Activated naive CD4-positive, alpha-beta T cell treated with anti-CD3 and anti-CD28 coated beads, Interleukin-2, amount 10 ng/mL, durations not matched to agents 7 days and 5 days (primary cell): Measurements from ENCODE around the gene SMIM23.

Experiments used
- CTCF ChIA-PET: fragments of 350-600 bp; sonication (Branson Sonifier 250); formaldehyde crosslinking; loops from one replicate; lab custom pipeline; 2021; ENCODE audit warnings: antibody characterized with exemption; lab: Charles Lee
- DNase-seq: peaks from one replicate; pipeline ENCODE4 v3.0.0-alpha.2; 2020
- H3K27ac Mint-ChIP-seq: one replicate; pipeline ENCODE4 v1.8.0; 2021; ENCODE audit warnings: mild to moderate bottlenecking, moderate library complexity, mixed read lengths
- H3K27me3 Mint-ChIP-seq: one replicate; pipeline ENCODE4 v1.8.0; 2021; ENCODE audit warnings: mild to moderate bottlenecking, mixed read lengths
- H3K36me3 Mint-ChIP-seq: one replicate; pipeline ENCODE4 v1.8.0; 2021; ENCODE audit warnings: mixed read lengths
- H3K4me1 Mint-ChIP-seq: one replicate; pipeline ENCODE4 v1.8.0; 2021; ENCODE audit warnings: mixed read lengths
- H3K4me3 Mint-ChIP-seq: one replicate; pipeline ENCODE4 v1.8.0; 2021; ENCODE audit warnings: mild to moderate bottlenecking, moderate library complexity, mixed read lengths
- H3K9me3 Mint-ChIP-seq: one replicate; pipeline ENCODE4 v1.8.0; 2021; ENCODE audit warnings: mixed read lengths

Gene SMIM23

DNA sequence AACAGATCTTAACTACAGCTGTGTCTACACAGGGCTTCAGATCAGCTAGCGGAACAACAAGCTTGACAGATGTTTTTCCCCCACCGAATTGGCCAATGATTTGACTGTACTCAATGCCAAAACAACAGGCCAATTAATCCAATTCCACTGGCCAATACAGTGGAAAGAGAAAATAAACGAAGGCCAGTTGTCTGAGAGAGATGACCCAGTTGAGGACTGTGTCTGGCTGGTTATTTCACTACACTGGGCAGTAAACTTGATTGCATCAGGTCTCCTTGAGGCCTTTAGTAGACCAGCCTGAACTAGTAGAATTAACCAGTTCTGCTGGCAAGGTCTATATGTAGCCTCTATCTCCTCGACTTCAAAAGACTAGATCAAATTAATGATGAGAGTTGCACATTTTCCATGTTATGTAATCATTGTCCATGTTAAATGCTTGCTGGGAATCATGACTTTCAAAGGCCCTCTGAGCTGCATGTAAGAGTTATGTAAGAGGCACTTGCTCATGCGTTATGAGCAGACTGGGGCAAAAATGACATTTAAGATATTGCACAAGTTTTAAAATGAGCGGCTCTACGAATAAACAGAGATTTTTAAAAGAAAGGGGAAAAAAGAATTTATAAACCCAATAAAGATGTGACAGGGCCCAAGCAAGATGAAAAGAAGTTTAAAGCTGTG lies 28.3 kb downstream of the SMIM23 start:
- Mint-ChIP-seq H3K9me3 (no peaks in the 10 kb centered on the region), H3K4me3 (no peak overlapping the region), H3K27ac (no peak overlapping the region), H3K4me1 (no peaks in the 10 kb centered on the region), H3K27me3 (peaks cover 8% of the 10 kb centered on the region), H3K36me3 (no peaks in the 10 kb centered on the region)
- DNase-seq = no peak
- CTCF ChIA-PET = no interaction called here

GRCh38 chr5:171816666-171817065 lies 31.0 kb downstream of the SMIM23 start:
- no peak overlapping the region for H3K27ac Mint-ChIP-seq
- no peaks in the 10 kb centered on the region for H3K36me3 Mint-ChIP-seq
- no peaks in the 10 kb centered on the region for H3K27me3 Mint-ChIP-seq
- no peaks in the 10 kb centered on the region for H3K9me3 Mint-ChIP-seq
- no peak overlapping the region for H3K4me3 Mint-ChIP-seq
- CTCF ChIA-PET = no interaction called here
- no peak for DNase-seq
- no peaks in the 10 kb centered on the region for H3K4me1 Mint-ChIP-seq

DNA sequence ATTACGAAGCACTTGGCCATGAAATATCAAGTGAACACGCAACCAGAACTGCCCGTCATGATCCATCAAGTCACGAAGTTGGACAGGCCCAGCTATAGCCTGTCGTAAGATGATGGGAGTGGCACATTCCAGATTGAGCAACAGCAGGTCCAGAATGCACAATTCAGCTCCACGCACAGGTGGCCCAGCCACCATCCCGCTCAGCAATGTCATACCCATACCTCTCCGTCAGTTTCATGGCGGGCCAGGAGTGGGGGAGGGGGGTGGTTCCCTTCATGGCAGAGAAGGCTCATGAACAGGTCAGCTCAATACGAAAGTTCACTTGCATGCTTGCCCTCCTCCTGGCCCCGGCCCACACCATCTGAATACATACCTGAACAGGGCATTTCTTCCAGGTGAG lies 34.9 kb downstream of the SMIM23 start:
- no peaks in the 10 kb centered on the region for H3K9me3 Mint-ChIP-seq
- no peak overlapping the region for H3K4me3 Mint-ChIP-seq
- CTCF ChIA-PET = no interaction called here
- H3K27ac Mint-ChIP-seq = no peak overlapping the region
- no peaks in the 10 kb centered on the region for H3K36me3 Mint-ChIP-seq
- H3K4me1 Mint-ChIP-seq = no peaks in the 10 kb centered on the region
- no peaks in the 10 kb centered on the region for H3K27me3 Mint-ChIP-seq
- DNase-seq = no peak

- Mint-ChIP-seq H3K4me1 (no peaks in the 10 kb centered on the region), H3K4me3 (no peak overlapping the region), H3K9me3 (no peaks in the 10 kb centered on the region), H3K27me3 (no peaks in the 10 kb centered on the region), H3K36me3 (no peaks in the 10 kb centered on the region), H3K27ac (no peak overlapping the region)
- no peak for DNase-seq
- CTCF ChIA-PET = no interaction called here
These were observed 35.7 kb downstream of the SMIM23 start for GRCh38 chr5:171821286-171821685.

GRCh38 chr5:171823269-171823668 lies 37.7 kb downstream of the SMIM23 start:
- Mint-ChIP-seq H3K36me3 (no peaks in the 10 kb centered on the region), H3K27me3 (no peaks in the 10 kb centered on the region), H3K9me3 (no peaks in the 10 kb centered on the region)

DNA sequence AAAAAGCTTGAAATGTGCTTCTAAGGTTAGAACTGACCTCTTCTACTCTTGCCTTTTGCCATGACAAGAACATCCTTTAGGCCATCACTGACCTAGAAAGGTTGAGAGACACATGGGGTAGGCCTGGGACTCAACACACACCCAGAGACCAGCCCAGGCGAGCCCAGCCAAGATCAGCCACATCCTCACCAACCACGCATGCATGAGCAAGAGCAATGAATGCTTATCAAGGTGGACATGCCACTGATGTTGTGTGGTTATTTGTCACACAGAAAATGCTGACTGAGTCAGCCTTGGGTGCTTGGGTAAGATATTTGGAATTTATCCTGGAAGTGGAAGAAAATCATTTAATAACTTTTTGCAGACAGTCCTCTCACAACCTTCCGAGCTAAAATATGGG lies 39.4 kb downstream of the SMIM23 start:
- CTCF ChIA-PET = no interaction called here
- Mint-ChIP-seq H3K36me3 (no peaks in the 10 kb centered on the region), H3K4me3 (no peak overlapping the region), H3K27ac (no peak overlapping the region), H3K9me3 (no peaks in the 10 kb centered on the region), H3K27me3 (no peaks in the 10 kb centered on the region), H3K4me1 (no peaks in the 10 kb centered on the region)
- no peak for DNase-seq

More at GRCh38 chr5:171823269-171823668, 37.7 kb downstream of the SMIM23 start:
- no peak overlapping the region for H3K4me3 Mint-ChIP-seq
- CTCF ChIA-PET = no interaction called here
- no peaks in the 10 kb centered on the region for H3K4me1 Mint-ChIP-seq
- no peak for DNase-seq
- H3K27ac Mint-ChIP-seq = no peak overlapping the region

- H3K9me3 Mint-ChIP-seq = no peaks in the 10 kb centered on the region
- no peaks in the 10 kb centered on the region for H3K36me3 Mint-ChIP-seq
- no peaks in the 10 kb centered on the region for H3K27me3 Mint-ChIP-seq
- no peak overlapping the region for H3K27ac Mint-ChIP-seq
- CTCF ChIA-PET = no interaction called here
- no peaks in the 10 kb centered on the region for H3K4me1 Mint-ChIP-seq
- no peak for DNase-seq
- no peak overlapping the region for H3K4me3 Mint-ChIP-seq
These were observed 40.5 kb downstream of the SMIM23 start for GRCh38 chr5:171826132-171826531.

- DNase-seq = no peak
- H3K4me3 Mint-ChIP-seq = no peak overlapping the region
- H3K9me3 Mint-ChIP-seq = no peaks in the 10 kb centered on the region
- H3K4me1 Mint-ChIP-seq = no peaks in the 10 kb centered on the region
- no peaks in the 10 kb centered on the region for H3K36me3 Mint-ChIP-seq
- H3K27ac Mint-ChIP-seq = no peak overlapping the region
- CTCF ChIA-PET = no interaction called here
- no peaks in the 10 kb centered on the region for H3K27me3 Mint-ChIP-seq
These were observed 41.5 kb downstream of the SMIM23 start for GRCh38 chr5:171827162-171827561.

- H3K9me3 Mint-ChIP-seq = no peaks in the 10 kb centered on the region
- H3K27ac Mint-ChIP-seq = no peak overlapping the region
- H3K27me3 Mint-ChIP-seq = no peaks in the 10 kb centered on the region
- DNase-seq = no peak
- no peaks in the 10 kb centered on the region for H3K4me1 Mint-ChIP-seq
- H3K4me3 Mint-ChIP-seq = no peak overlapping the region
- CTCF ChIA-PET = no interaction called here
- H3K36me3 Mint-ChIP-seq = no peaks in the 10 kb centered on the region
These were observed 45.1 kb downstream of the SMIM23 start for GRCh38 chr5:171830686-171831085.

GRCh38 chr5:171832775-171833174 lies 47.2 kb downstream of the SMIM23 start:
- DNase-seq = no peak
- Mint-ChIP-seq H3K27ac (no peak overlapping the region), H3K27me3 (no peaks in the 10 kb centered on the region), H3K4me3 (no peak overlapping the region), H3K36me3 (no peaks in the 10 kb centered on the region), H3K4me1 (no peaks in the 10 kb centered on the region), H3K9me3 (no peaks in the 10 kb centered on the region)
- CTCF ChIA-PET = no interaction called here

GRCh38 chr5:171834461-171834860 lies 48.8 kb downstream of the SMIM23 start:
- H3K27ac Mint-ChIP-seq = no peak overlapping the region
- no peaks in the 10 kb centered on the region for H3K27me3 Mint-ChIP-seq
- H3K4me3 Mint-ChIP-seq = no peak overlapping the region
- H3K36me3 Mint-ChIP-seq = no peaks in the 10 kb centered on the region
- H3K9me3 Mint-ChIP-seq = no peaks in the 10 kb centered on the region
- CTCF ChIA-PET = no interaction called here
- H3K4me1 Mint-ChIP-seq = no peaks in the 10 kb centered on the region
- no peak for DNase-seq

DNA sequence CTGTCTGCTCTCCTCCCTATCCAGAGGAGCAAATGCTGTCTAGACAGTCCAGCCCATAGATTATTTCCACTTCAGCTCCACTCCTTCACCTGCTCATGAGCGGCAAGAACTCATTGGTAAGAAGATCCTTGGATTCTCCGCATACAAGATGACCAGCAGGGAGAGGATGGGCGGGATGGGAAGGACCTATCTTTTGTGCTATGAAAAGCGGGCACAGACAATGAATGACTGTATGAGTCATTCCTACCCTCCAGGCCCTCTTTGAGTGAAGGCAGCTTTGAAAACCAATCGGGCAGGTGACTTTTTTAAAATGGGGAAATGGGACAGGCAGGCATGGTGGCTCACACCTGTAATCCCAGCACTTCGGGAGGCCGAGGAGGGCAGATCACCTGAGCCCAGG lies 49.4 kb downstream of the SMIM23 start:
- Mint-ChIP-seq H3K36me3 (no peaks in the 10 kb centered on the region), H3K9me3 (no peaks in the 10 kb centered on the region)

DNA sequence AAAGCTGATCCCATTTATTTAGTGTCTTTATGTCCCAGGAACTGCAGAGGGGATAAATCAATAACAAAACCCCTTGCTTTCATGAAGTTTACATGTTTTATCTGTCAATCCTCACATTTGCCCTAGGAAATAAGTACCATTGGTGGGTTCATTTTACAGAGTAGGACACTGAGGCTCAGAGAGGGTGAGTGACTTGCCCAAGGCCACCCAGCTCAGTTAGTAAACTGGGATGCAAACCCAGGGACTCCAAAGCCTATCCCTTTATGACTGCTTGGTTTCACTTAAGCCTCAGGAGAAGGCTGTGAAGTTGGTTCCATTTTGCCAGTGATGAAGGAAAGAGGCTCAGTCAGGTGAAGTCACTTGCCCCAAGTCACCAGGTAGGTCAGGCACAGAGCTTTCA lies 51.9 kb downstream of the SMIM23 start:
- Mint-ChIP-seq H3K4me1 (peaks cover 8% of the 10 kb centered on the region), H3K36me3 (no peaks in the 10 kb centered on the region), H3K27me3 (no peaks in the 10 kb centered on the region), H3K9me3 (no peaks in the 10 kb centered on the region), H3K4me3 (no peak overlapping the region), H3K27ac (no peak overlapping the region)
- DNase-seq = no peak
- CTCF ChIA-PET = no interaction called here

More for the DNA sequence above, 49.4 kb downstream of the SMIM23 start:
- CTCF ChIA-PET = no interaction called here
- no peak overlapping the region for H3K27ac Mint-ChIP-seq
- no peak overlapping the region for H3K4me3 Mint-ChIP-seq
- no peaks in the 10 kb centered on the region for H3K27me3 Mint-ChIP-seq
- DNase-seq = no peak
- H3K4me1 Mint-ChIP-seq = no peaks in the 10 kb centered on the region

GRCh38 chr5:171838066-171838465 lies 52.4 kb downstream of the SMIM23 start:
- CTCF ChIA-PET = no interaction called here
- no peaks in the 10 kb centered on the region for H3K9me3 Mint-ChIP-seq
- no peak overlapping the region for H3K27ac Mint-ChIP-seq
- DNase-seq = no peak
- no peaks in the 10 kb centered on the region for H3K27me3 Mint-ChIP-seq
- no peaks in the 10 kb centered on the region for H3K36me3 Mint-ChIP-seq
- peaks cover 8% of the 10 kb centered on the region for H3K4me1 Mint-ChIP-seq
- H3K4me3 Mint-ChIP-seq = no peak overlapping the region

GRCh38 chr5:171839112-171839511 lies 53.5 kb downstream of the SMIM23 start:
- Mint-ChIP-seq H3K4me3 (no peak overlapping the region), H3K4me1 (peaks cover 8% of the 10 kb centered on the region), H3K36me3 (no peaks in the 10 kb centered on the region), H3K9me3 (no peaks in the 10 kb centered on the region), H3K27ac (no peak overlapping the region), H3K27me3 (no peaks in the 10 kb centered on the region)
- CTCF ChIA-PET = interaction anchor here (0.6 to 0.7 kb wide), 2 partner anchors 139 to 204 kb away, joined by 3 read pairs; no protein-coding TSS in a partner anchor
- no peak for DNase-seq
